ENCODE results near the gene POU6F2.

POU6F2 gene

GRCh38 chr7:39248692-39249090 lies 271.0 kb downstream of the POU6F2 start:
- TF ChIP-seq CTCF (IDR thresholded peaks at IDR 0.05; ENCODE audit: extremely low read depth, insufficient read depth, missing control alignments): no peak
- DNase-seq (ENCODE audit: low spot score): no peak
- in situ Hi-C loops (cut with MboI; ENCODE audit: low pct_unique_long_range_greater_than_20kb, low sequenced_read_pairs, unreplicated experiment): no loop called here

GRCh38 chr7:39249635-39250152 lies 272.0 kb downstream of the POU6F2 start:
- no peak for DNase-seq (ENCODE audit: low spot score)
- no peak for TF ChIP-seq CTCF (IDR thresholded peaks at IDR 0.05; ENCODE audit: extremely low read depth, insufficient read depth, missing control alignments)
- in situ Hi-C loops (cut with MboI; ENCODE audit: low pct_unique_long_range_greater_than_20kb, low sequenced_read_pairs, unreplicated experiment): no loop called here

GRCh38 chr7:39252916-39253315 lies 275.2 kb downstream of the POU6F2 start:
- in situ Hi-C loops (cut with MboI; ENCODE audit: low pct_unique_long_range_greater_than_20kb, low sequenced_read_pairs, unreplicated experiment): no loop called here
- no peak for TF ChIP-seq CTCF (IDR thresholded peaks at IDR 0.05; ENCODE audit: extremely low read depth, insufficient read depth, missing control alignments)
- DNase-seq (ENCODE audit: low spot score): no peak

- TF ChIP-seq CTCF (IDR thresholded peaks at IDR 0.05; ENCODE audit: extremely low read depth, insufficient read depth, missing control alignments): no peak
- in situ Hi-C loops (cut with MboI; ENCODE audit: low pct_unique_long_range_greater_than_20kb, low sequenced_read_pairs, unreplicated experiment): no loop called here
- DNase-seq (ENCODE audit: low spot score): no peak
Observed at GRCh38 chr7:39259391-39260003, 281.8 kb downstream of the POU6F2 start.

- in situ Hi-C loops (cut with MboI; ENCODE audit: low pct_unique_long_range_greater_than_20kb, low sequenced_read_pairs, unreplicated experiment): no loop called here
- DNase-seq (ENCODE audit: low spot score): no peak
- no peak for TF ChIP-seq CTCF (IDR thresholded peaks at IDR 0.05; ENCODE audit: extremely low read depth, insufficient read depth, missing control alignments)
Observed at GRCh38 chr7:39260279-39260844, 282.7 kb downstream of the POU6F2 start.

GRCh38 chr7:39261771-39262170 lies 284.1 kb downstream of the POU6F2 start:
- no peak for DNase-seq (ENCODE audit: low spot score)
- in situ Hi-C loops (cut with MboI; ENCODE audit: low pct_unique_long_range_greater_than_20kb, low sequenced_read_pairs, unreplicated experiment): no loop called here
- TF ChIP-seq CTCF (IDR thresholded peaks at IDR 0.05; ENCODE audit: extremely low read depth, insufficient read depth, missing control alignments): no peak
